Measurements from ENCODE around the gene PSD2. TPM values are rescaled to one million over a fixed set of nuclear protein-coding genes. Genes with fewer than 3 reads are reported as not detected.

Gene PSD2
- total and polyA plus RNA-seq, 10 of the 15 experiments (the other 5 are each of a cell fraction or from before 2014, with no cell fraction given): 0.02 to 0.14 (median 0.03) TPM; not detected in 5

DNA sequence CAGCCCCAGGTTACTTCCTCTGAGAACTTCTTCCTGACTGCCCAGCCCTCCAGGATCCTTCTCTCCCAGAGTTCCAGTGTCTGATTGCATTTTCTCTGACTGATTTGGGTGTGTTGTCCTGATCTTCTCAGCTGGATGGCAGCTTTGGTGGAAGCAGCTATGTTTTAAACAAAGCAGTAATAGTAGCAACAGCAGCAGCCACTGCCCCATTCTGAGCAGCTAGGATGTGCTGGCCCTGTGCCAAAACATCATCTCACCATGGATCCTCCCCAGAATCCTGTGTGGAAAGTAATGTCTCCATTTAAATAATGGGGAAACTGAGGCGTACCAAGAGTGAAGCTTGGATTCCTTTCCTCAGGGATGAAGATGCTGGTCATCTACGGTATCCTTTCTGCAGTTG lies 46.4 kb upstream of the PSD2 start:
- DNase-seq (ENCODE audit: low read depth, low spot score): no peak
- peaks cover 0 to 17% of the 10 kb centered on the region in 2 experiments; a peak in 3 of 4 replicates for H3K27me3 ChIP-seq (replicated peaks in 1 of 2; ENCODE audit: control insufficient read depth in 2 of 2, insufficient read depth in 2 of 2, low read length in 1 of 2)
- no peaks in the 10 kb centered on the region for H3K9me3 ChIP-seq (replicated peaks; ENCODE audit: control insufficient read depth, insufficient read depth, low read length)
- no peak overlapping the region for H2AFZ ChIP-seq (ENCODE audit: control insufficient read depth, low read depth, low read length)
- CTCF ChIA-PET: interaction anchor here (1.1 to 2.8 kb wide), 6 partner anchors 14 to 116 kb away, joined by 3 to 18 read pairs (median 4); no protein-coding TSS in a partner anchor
- TF ChIP-seq YY1 (IDR thresholded peaks at IDR 0.05; ENCODE audit: low read depth, low read length): no peak
- TF ChIP-seq, protein P1, sequence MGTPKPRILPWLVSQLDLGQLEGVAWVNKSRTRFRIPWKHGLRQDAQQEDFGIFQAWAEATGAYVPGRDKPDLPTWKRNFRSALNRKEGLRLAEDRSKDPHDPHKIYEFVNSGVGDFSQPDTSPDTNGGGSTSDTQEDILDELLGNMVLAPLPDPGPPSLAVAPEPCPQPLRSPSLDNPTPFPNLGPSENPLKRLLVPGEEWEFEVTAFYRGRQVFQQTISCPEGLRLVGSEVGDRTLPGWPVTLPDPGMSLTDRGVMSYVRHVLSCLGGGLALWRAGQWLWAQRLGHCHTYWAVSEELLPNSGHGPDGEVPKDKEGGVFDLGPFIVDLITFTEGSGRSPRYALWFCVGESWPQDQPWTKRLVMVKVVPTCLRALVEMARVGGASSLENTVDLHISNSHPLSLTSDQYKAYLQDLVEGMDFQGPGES (IDR thresholded peaks at IDR 0.05): no peak
- TF ChIP-seq SMC3 (IDR thresholded peaks at IDR 0.05; ENCODE audit: borderline replicate concordance, low read length): no peak
- TF ChIP-seq ETV6 (conservative IDR thresholded peaks at IDR 0.05 in 1 of 2, IDR thresholded peaks at IDR 0.05 in 1 of 2; ENCODE audit: borderline replicate concordance in 1 of 2, low read depth in 1 of 2): no peak
- TF ChIP-seq, protein P2, sequence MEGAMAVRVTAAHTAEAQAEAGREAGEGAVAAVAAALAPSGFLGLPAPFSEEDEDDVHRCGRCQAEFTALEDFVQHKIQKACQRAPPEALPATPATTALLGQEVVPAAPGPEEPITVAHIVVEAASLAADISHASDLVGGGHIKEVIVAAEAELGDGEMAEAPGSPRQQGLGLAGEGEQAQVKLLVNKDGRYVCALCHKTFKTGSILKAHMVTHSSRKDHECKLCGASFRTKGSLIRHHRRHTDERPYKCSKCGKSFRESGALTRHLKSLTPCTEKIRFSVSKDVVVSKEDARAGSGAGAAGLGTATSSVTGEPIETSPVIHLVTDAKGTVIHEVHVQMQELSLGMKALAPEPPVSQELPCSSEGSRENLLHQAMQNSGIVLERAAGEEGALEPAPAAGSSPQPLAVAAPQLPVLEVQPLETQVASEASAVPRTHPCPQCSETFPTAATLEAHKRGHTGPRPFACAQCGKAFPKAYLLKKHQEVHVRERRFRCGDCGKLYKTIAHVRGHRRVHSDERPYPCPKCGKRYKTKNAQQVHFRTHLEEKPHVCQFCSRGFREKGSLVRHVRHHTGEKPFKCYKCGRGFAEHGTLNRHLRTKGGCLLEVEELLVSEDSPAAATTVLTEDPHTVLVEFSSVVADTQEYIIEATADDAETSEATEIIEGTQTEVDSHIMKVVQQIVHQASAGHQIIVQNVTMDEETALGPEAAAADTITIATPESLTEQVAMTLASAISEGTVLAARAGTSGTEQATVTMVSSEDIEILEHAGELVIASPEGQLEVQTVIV (IDR thresholded peaks at IDR 0.05; ENCODE audit: borderline replicate concordance, partially characterized antibody): no peak
- TF ChIP-seq NR2C2 (IDR thresholded peaks at IDR 0.05; ENCODE audit: borderline replicate concordance, control insufficient read depth, insufficient read length, low read depth): no peak
- TF ChIP-seq, protein P3, sequence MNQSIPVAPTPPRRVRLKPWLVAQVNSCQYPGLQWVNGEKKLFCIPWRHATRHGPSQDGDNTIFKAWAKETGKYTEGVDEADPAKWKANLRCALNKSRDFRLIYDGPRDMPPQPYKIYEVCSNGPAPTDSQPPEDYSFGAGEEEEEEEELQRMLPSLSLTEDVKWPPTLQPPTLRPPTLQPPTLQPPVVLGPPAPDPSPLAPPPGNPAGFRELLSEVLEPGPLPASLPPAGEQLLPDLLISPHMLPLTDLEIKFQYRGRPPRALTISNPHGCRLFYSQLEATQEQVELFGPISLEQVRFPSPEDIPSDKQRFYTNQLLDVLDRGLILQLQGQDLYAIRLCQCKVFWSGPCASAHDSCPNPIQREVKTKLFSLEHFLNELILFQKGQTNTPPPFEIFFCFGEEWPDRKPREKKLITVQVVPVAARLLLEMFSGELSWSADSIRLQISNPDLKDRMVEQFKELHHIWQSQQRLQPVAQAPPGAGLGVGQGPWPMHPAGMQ (IDR thresholded peaks at IDR 0.05; ENCODE audit: borderline replicate concordance): no peak
- TF ChIP-seq, protein P4, sequence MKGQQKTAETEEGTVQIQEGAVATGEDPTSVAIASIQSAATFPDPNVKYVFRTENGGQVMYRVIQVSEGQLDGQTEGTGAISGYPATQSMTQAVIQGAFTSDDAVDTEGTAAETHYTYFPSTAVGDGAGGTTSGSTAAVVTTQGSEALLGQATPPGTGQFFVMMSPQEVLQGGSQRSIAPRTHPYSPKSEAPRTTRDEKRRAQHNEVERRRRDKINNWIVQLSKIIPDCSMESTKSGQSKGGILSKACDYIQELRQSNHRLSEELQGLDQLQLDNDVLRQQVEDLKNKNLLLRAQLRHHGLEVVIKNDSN (IDR thresholded peaks at IDR 0.05; ENCODE audit: borderline replicate concordance, extremely low read length, insufficient read depth, low read depth, low read length): no peak
- TF ChIP-seq MEF2B (IDR thresholded peaks at IDR 0.05; ENCODE audit: partially characterized antibody, poor library complexity, severe bottlenecking): no peak
- TF ChIP-seq, protein P5, sequence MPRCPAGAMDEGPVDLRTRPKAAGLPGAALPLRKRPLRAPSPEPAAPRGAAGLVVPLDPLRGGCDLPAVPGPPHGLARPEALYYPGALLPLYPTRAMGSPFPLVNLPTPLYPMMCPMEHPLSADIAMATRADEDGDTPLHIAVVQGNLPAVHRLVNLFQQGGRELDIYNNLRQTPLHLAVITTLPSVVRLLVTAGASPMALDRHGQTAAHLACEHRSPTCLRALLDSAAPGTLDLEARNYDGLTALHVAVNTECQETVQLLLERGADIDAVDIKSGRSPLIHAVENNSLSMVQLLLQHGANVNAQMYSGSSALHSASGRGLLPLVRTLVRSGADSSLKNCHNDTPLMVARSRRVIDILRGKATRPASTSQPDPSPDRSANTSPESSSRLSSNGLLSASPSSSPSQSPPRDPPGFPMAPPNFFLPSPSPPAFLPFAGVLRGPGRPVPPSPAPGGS (IDR thresholded peaks at IDR 0.05; ENCODE audit: borderline replicate concordance, insufficient read depth, low read depth, low read length, poor library complexity, severe bottlenecking): no peak
- no peak for TF ChIP-seq SPI1 (IDR thresholded peaks at IDR 0.05; ENCODE audit: borderline replicate concordance, insufficient read depth, low read depth, low read length)
- no peaks in the 10 kb centered on the region; the same call in 1 of the 2 replicates for H4K20me1 ChIP-seq (ENCODE audit: control insufficient read depth, insufficient read depth)
- 92% methylated on average over 2 of the region's 2 CpGs for WGBS (ENCODE audit: insufficient coverage, insufficient replicate concordance, low lambda C conversion rate, missing lambda C conversion rate)
- H3K79me2 ChIP-seq (ENCODE audit: control insufficient read depth, insufficient read depth, low read length): no peaks in the 10 kb centered on the region
- H3K27ac ChIP-seq (ENCODE audit: control insufficient read depth, insufficient read depth): no peak overlapping the region
- RAD21 ChIA-PET (ENCODE audit: unreplicated experiment): interaction anchor here (1.0 to 2.8 kb wide), 4 partner anchors 16 to 212 kb away, joined by 3 to 14 read pairs (median 4); no protein-coding TSS in a partner anchor
- no peak for FAIRE-seq
- H3K36me3 ChIP-seq (ENCODE audit: control insufficient read depth in 2 of 2, insufficient read depth in 2 of 2, low read length in 1 of 2): no peaks in the 10 kb centered on the region
- no peak overlapping the region for H3K9ac ChIP-seq (ENCODE audit: control insufficient read depth, insufficient read depth, low read length)
- no peak overlapping the region for H3K4me2 ChIP-seq (ENCODE audit: control insufficient read depth, insufficient read depth)
- peaks cover 41% of the 10 kb centered on the region for H3K4me1 ChIP-seq (ENCODE audit: control insufficient read depth, insufficient read depth, low read length)
- intact Hi-C loops (cut with micrococcal nuclease; ENCODE audit: unreplicated experiment): loop anchor here (5.0 kb wide), 3 partner anchors 37 to 112 kb away; no protein-coding TSS in a partner anchor
- SMC1A ChIA-PET (ENCODE audit: uncharacterized antibody, unreplicated experiment): interaction anchor here (1.5 to 7.1 kb wide), 3 partner anchors 17 to 49 kb away, joined by 4 to 49 read pairs (median 35); no protein-coding TSS in a partner anchor
- POLR2A ChIA-PET: interaction anchor here (0.5 to 1.2 kb wide), 3 partner anchors 30 to 113 kb away, joined by 3 to 6 read pairs (median 3); no protein-coding TSS in a partner anchor
- H3K4me3 ChIP-seq: no peak overlapping the region
- BruUV-seq (replicated peaks): no TSS peak
- no peak for ATAC-seq
- in situ Hi-C loops (cut with MboI): no loop called here

All from GM12878 (cell line).